GM12801 (cell line): ENCODE data around the gene JSRP1.

Experiments used
- TF ChIP-seq, protein P1 (sequence below): IDR thresholded peaks from one replicate; pipeline ENCODE4 v1.5.1; 2011; ENCODE audit warnings: control low read depth; ENCODE audit not compliant: insufficient read length; ENCODE audit errors: extremely low read depth

JSRP1 gene, protein sequence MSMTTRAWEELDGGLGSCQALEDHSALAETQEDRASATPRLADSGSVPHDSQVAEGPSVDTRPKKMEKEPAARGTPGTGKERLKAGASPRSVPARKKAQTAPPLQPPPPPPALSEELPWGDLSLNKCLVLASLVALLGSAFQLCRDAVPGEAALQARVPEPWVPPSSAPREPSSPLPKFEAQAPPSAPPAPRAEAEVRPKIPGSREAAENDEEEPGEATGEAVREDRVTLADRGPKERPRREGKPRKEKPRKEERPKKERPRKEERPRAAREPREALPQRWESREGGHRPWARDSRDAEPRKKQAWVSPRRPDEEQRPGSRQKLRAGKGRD

DNA sequence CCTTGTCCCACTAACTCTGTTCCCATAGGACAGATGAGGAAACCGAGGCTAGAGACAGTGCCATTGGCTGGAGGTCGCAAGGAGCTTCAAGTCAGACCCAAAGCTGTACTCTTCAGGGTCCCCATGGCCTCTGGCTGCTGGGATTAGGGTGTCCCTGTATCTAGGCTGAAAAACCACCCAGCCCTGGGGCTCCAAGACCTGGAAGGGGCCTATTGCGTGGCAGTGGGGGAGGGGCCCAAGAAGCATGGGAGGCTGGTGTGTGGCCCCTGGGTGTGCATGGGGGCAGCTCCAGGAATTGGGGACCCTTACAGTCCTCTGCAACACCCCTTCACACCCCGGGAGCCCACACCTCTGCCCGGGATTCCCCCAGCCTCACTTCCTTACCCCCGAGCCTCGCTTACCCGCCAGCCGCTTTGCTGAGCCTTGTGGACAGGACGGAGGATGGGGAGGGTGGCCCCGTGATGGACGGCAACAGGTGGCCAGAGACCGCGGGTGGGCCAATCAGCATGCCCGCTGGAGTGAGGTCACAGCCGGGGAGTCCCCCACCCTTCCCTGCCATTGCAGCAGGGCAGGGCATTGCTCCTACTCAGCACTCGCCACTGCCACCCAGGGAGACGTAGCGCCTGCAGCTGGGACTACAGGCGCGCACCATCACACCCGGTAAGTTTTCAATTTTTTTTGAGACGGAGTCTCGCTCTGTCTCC lies at the start of gene JSRP1:
Gene JSRP1, minus strand, starts transcription at position 436 of the 704 bp plus-strand sequence. CDS start 1,103 bp downstream, outside the sequence.
- TF ChIP-seq, protein P1, sequence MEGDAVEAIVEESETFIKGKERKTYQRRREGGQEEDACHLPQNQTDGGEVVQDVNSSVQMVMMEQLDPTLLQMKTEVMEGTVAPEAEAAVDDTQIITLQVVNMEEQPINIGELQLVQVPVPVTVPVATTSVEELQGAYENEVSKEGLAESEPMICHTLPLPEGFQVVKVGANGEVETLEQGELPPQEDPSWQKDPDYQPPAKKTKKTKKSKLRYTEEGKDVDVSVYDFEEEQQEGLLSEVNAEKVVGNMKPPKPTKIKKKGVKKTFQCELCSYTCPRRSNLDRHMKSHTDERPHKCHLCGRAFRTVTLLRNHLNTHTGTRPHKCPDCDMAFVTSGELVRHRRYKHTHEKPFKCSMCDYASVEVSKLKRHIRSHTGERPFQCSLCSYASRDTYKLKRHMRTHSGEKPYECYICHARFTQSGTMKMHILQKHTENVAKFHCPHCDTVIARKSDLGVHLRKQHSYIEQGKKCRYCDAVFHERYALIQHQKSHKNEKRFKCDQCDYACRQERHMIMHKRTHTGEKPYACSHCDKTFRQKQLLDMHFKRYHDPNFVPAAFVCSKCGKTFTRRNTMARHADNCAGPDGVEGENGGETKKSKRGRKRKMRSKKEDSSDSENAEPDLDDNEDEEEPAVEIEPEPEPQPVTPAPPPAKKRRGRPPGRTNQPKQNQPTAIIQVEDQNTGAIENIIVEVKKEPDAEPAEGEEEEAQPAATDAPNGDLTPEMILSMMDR = no peak

DNA sequence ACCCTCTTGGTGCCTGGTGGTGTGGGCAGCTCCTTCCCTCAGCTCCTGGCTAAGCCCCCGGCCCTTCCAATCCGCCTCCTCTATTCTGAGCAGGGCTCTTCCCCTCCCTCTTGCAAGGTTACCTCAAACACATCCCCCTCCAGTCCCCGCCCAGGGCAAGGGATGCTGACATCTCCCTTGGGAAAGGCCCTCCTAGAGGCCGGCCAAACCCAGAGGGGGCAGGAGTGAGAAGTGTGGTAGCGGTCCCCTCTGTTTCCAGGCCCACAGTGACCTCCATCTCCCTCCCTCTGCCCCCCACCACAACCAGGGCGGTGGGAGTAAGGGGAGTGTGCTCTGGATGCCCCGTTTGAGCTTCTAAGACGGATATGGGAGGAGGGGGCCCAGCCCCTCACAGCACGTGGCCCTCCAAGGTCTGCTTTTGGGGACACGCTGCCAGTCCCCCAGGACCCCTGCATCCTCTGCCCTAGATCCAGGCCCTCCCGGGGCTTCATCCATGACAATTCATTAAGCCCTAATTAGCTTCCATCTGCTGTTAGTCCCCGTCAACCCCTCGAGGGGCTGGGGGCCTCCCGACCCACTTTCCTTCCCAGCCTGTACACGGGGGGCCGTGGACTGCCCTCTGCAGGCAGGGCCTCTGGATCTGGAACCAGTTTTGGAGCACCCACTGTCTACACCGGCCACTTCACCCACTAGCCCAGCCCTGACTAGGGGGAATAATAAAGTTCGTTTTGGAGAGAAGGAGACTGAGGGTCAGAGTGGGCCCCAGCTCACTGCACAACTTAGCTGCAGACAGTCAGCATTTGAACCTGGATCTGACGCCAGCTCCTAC lies 49.4 kb upstream of the JSRP1 start:
- TF ChIP-seq, protein P1 = no peak

DNA sequence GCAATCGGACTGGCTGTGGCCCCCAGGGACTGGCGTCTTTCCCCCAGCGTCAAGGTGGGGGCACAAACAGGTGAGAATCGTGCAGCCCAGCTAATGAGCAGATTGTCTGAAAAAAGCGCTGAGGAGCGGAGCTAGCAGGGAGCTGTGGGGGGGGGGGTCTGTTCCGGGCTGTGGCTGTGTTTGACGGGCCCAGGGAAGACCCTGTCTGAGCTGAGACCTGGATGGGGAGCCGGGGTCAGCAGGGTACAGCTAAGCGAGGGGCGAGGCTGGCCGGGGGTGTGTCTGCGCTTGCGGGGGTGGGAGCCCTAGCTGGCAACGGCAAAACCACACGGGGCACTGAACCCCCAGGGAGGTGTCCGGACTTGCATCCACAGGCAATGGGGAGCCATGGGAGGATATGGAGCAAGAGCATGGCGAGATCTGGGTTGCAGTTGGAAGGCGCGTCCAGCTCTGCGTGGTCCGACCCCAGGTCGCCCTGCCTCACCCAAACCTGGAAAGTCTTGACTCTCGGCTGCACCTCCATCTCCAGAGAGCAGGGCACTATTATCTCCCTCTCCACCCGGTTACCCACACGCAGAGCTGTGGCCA lies 47.1 kb upstream of the JSRP1 start:
- TF ChIP-seq, protein P1 = no peak

DNA sequence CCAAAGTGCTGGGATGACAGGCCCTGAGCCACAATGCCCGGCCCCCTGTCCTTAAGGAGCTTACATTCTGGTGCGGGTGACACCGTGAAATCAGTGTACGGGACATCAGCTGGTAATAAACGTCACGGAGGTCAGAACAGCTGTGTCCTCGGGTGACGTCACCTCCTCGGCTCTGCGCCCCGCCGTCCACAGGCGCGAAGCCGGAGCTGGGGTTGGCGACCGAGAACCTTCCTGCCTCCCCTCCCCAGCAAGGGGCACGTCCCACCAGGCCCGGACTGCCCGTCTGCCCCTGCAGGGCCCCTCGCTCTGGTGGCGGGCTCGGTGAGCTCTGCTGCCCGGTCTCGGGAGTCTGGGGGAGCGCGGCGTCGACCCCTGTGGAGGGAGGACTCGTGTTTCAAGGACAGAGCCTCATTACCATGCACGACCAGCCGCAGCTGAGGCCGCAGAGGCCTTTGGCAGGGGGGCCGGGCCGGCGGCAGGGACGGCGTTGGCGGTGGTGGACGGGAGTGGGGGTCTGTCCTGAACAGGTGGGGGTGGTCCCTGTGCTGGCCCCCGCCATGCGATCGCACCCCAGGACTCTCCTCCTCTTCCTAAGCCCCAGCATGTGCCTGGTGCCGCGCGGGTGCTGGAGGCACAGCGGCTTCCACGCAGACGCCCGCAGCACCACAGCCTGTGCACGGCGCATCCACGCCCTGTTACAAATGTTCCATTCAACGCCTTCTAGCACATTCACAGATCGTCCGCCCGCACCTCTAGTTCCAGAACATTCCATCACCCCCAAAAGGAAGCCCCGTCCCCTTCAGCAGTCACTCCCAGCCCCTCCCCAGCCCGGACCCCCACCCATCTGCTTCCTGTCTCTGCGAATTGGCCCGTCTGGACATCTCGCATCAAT lies 46.3 kb upstream of the JSRP1 start:
- TF ChIP-seq, protein P1 = no peak

DNA sequence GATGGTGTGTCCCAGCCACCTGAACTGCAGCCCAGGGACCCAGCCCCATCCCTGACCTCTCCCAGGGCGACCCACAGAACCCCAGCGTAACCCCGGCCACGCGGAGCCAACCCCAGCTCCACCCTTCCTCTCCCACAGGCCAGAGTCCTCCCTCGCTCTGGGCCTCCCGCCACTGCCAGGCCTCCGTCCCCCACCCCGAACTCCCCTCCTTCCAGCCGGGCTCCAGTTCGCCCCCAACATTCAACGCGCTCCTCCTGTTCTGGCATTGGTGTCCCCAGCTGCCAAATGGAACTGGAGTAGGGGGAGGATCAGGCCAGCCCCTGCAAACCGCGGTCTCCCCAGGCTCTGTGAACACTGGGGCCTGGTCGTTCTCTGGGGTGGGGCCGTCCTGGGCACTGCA lies 44.3 kb upstream of the JSRP1 start:
- TF ChIP-seq, protein P1 = no peak

DNA sequence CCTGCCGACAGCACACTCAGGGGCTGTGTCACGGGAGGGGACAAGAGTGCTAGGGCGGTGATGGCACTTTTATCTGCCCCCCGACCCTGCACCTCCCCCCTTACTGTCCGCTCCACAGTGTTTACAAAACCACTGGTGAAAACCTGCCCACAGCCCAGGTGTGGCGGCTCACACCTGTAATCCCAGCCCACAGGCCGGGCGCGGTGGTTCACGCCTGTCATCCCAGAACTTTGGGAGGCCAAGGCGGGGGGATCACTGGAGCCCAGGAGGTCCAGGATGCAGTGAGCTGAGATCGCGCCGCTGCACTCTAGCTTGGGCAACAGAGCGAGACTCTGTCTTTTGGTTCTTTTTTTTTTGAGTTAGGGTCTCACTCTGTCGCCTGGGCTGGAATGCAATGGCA lies 39.9 kb upstream of the JSRP1 start:
- TF ChIP-seq, protein P1 = no peak
